HepG2 (cell line): ENCODE measurements around the gene UVSSA. TPM values are rescaled to one million over a fixed set of nuclear protein-coding genes. Genes with fewer than 3 reads are reported as not detected.

Experiments
- ATF2 ChIP-seq: sonication (generic); formaldehyde crosslinking; IDR thresholded peaks from 2 replicates; pipeline ENCODE4 v1.4.0; 2020; ENCODE audit warnings: missing genetic modification reagents
- ATF7-NPFF ChIP-seq: sonication (generic); formaldehyde crosslinking; IDR thresholded peaks from 2 replicates; pipeline ENCODE4 v1.8.1; 2023; ENCODE audit warnings: mild to moderate bottlenecking, low read depth, missing genetic modification reagents, moderate library complexity
- ELF4 ChIP-seq: sonication (generic); formaldehyde crosslinking; IDR thresholded peaks from 2 replicates; pipeline ENCODE4 v1.5.0; 2020; ENCODE audit warnings: missing genetic modification reagents, mild to moderate bottlenecking, moderate library complexity, borderline replicate concordance
- FOXP4 ChIP-seq: sonication (generic); formaldehyde crosslinking; IDR thresholded peaks from 2 replicates; pipeline ENCODE4 v1.4.0; 2020; ENCODE audit warnings: missing genetic modification reagents
- KDM6A ChIP-seq: IDR thresholded peaks from 2 replicates; pipeline ENCODE4 v1.6.1; 2016; ENCODE audit warnings: low read depth
- MLX ChIP-seq: IDR thresholded peaks from 2 replicates; pipeline ENCODE4 v1.6.1; 2016
- MTA1 ChIP-seq: sonication (generic); formaldehyde crosslinking; IDR thresholded peaks from 2 replicates; pipeline ENCODE4 v1.4.0; 2020; ENCODE audit warnings: missing genetic modification reagents, mild to moderate bottlenecking, borderline replicate concordance
- MZF1 ChIP-seq: sonication (generic); formaldehyde crosslinking; IDR thresholded peaks from 2 replicates; pipeline ENCODE4 v1.8.1; 2023; ENCODE audit warnings: mild to moderate bottlenecking, missing genetic modification reagents, borderline replicate concordance
- NFAT5 ChIP-seq: sonication (generic); formaldehyde crosslinking; IDR thresholded peaks from 2 replicates; pipeline ENCODE4 v1.4.0; 2020; ENCODE audit warnings: missing genetic modification reagents
- REL ChIP-seq: sonication (generic); formaldehyde crosslinking; conservative IDR thresholded peaks from 2 replicates; pipeline ENCODE4 v1.8.0; 2022; ENCODE audit warnings: mild to moderate bottlenecking, missing genetic modification reagents, moderate library complexity
- RFXANK ChIP-seq: IDR thresholded peaks from 2 replicates; pipeline ENCODE4 v1.6.1; 2016
- SRF ChIP-seq: IDR thresholded peaks from 2 replicates; pipeline ENCODE4 v1.6.1; 2011; ENCODE audit warnings: mild to moderate bottlenecking, low read depth, low read length, moderate library complexity
- TP53 ChIP-seq: sonication (generic); formaldehyde crosslinking; conservative IDR thresholded peaks from 2 replicates; pipeline ENCODE4 v1.4.0; 2020; ENCODE audit warnings: missing genetic modification reagents
- ZFP91 ChIP-seq: sonication (generic); formaldehyde crosslinking; IDR thresholded peaks from 2 replicates; pipeline ENCODE4 v1.9.0; 2022; ENCODE audit warnings: missing genetic modification reagents, mild to moderate bottlenecking, borderline replicate concordance
- ZNF136 ChIP-seq: sonication (generic); formaldehyde crosslinking; IDR thresholded peaks from 2 replicates; pipeline ENCODE4 v1.8.1; 2022; ENCODE audit warnings: low read depth, mild to moderate bottlenecking, moderate library complexity, missing genetic modification reagents
- ZNF484 ChIP-seq: sonication (generic); formaldehyde crosslinking; IDR thresholded peaks from 2 replicates; pipeline ENCODE4 v1.5.1; 2020; ENCODE audit warnings: mild to moderate bottlenecking, low read depth, missing genetic modification reagents, borderline replicate concordance
- ZNF563 ChIP-seq: sonication (generic); formaldehyde crosslinking; IDR thresholded peaks from 2 replicates; pipeline ENCODE4 v1.8.0; 2022; ENCODE audit warnings: mild to moderate bottlenecking, moderate library complexity, missing genetic modification reagents
- polyA plus RNA-seq, 8 experiments: library from polyadenylated mRNA; depleted of rRNA in 3 of 8; stranded (reverse) in 7 of 8; unstranded in 1 of 8; fragments of >200 nt; fragmentation: Illumina TruSeq in 4 of 8; extraction: Trizol in 4 of 8; gene quantifications; 2 replicates each; pipeline versions ENCODE4 v1.2.1 to v1.2.3, GENCODE V29; 2011 to 2016; ENCODE audit warnings: low read depth in 4 of 8, missing spikeins in 1 of 8, mixed read lengths in 1 of 8; ENCODE audit not compliant: insufficient read depth in 1 of 8
- total RNA-seq, 5 experiments: library from RNA; depleted of rRNA; stranded (reverse); fragments of >200 nt; fragmentation: Illumina TruSeq; extraction: Trizol; gene quantifications; 2 replicates each; pipeline ENCODE4 v1.2.3, GENCODE V29; 2016; ENCODE audit warnings: low read depth in 1 of 5

Gene UVSSA
- total and polyA plus RNA-seq, 2 of the 13 experiments (the other 11 are each of a cell fraction or from before 2014, with no cell fraction given) = 4.6 to 8.4 TPM

- TF ChIP-seq KDM6A = peak; percentile 94
- peak; percentile 100 for TF ChIP-seq REL
- peak; percentile 93 for TF ChIP-seq FOXP4 (CRISPR knock-in tag)
- peak; percentile 96 for TF ChIP-seq ZFP91 (CRISPR knock-in tag)
- peak; percentile 99 for TF ChIP-seq MZF1 (CRISPR knock-in tag)
- TF ChIP-seq TP53 (CRISPR knock-in tag) = peak; percentile 98
- peak; percentile 96 for TF ChIP-seq MLX (CRISPR knock-in tag)
- peak; percentile 99 for TF ChIP-seq ZNF484
- TF ChIP-seq RFXANK (CRISPR knock-in tag) = peak; percentile 98
- TF ChIP-seq SRF = no peak
- peak; percentile 96 for TF ChIP-seq ELF4
- TF ChIP-seq ZNF563 = peak; percentile 100
- peak; percentile 100 for TF ChIP-seq NFAT5 (CRISPR knock-in tag)
- TF ChIP-seq ATF2 (CRISPR knock-in tag) = peak; percentile 99
- TF ChIP-seq ZNF136 = peak; percentile 100
- peak; percentile 97 for TF ChIP-seq MTA1
- TF ChIP-seq ATF7-NPFF (CRISPR knock-in tag) = peak; percentile 100
Measured at GRCh38 chr4:1410491-1411325, 63.7 kb downstream of the UVSSA start (continued).
